Ovary (tissue), 9 donors: ENCODE data around the gene NOL12. TPM values are rescaled to one million over a fixed set of nuclear protein-coding genes. Genes with fewer than 3 reads are reported as not detected.

Experiments used
- DNase-seq, 5 donors: peaks; one replicate each; pipeline ENCODE4 v3.0.0-alpha.2; 2019 to 2020
- H3K27ac ChIP-seq, 2 donors: fragments of 200-600 bp; one replicate each; pipeline versions ENCODE4 v1.5.1 to v1.8.0; 2019 to 2022
- H3K27me3 ChIP-seq: fragments of 200-600 bp; one replicate; pipeline ENCODE4 v1.8.0; 2022
- H3K36me3 ChIP-seq: fragments of 200-600 bp; sonication (generic); one replicate; pipeline ENCODE4 v1.5.1; 2019
- H3K4me1 ChIP-seq: one replicate; pipeline ENCODE4 v1.8.1; 2013; ENCODE audit warnings: mild to moderate bottlenecking, moderate library complexity; ENCODE audit not compliant: insufficient read depth
- H3K4me3 ChIP-seq: fragments of 200-600 bp; sonication (generic); one replicate; pipeline ENCODE4 v1.5.1; 2017
- H3K9me3 ChIP-seq, 2 donors: fragments of 200-600 bp in 1 of 2; sonication (generic) in 1 of 2; one replicate each; pipeline versions ENCODE4 v1.5.1 to v1.8.1; 2013 to 2019; ENCODE audit warnings: mild to moderate bottlenecking in 1 of 2, moderate library complexity in 1 of 2
- EP300 ChIP-seq: sonication (generic); formaldehyde crosslinking; IDR thresholded peaks from one replicate; pipeline ENCODE4 v1.6.1; 2017; ENCODE audit warnings: antibody characterized with exemption
- POLR2A ChIP-seq: fragments of 450-650 bp; IDR thresholded peaks from one replicate; pipeline ENCODE4 v1.6.1; 2017; ENCODE audit warnings: antibody characterized with exemption, mild to moderate bottlenecking, moderate library complexity
- WGBS, 3 donors: extraction: QIAGEN DNeasy Blood & Tissue Kit in 1 of 3; methylation state at CpG; one replicate each; pipeline versions ENCODE4 v1.1.5 to v1.1.7; 2013 to 2017; 5-methylcytosine and 5-hydroxymethylcytosine counted together
- intact Hi-C, 4 donors: fragments of 100-400 bp; cut with DNase I; formaldehyde crosslinking; loops; one replicate each; pipeline versions ENCODE4 v1.11.0 to v1.15.1; 2022 to 2023
- polyA plus RNA-seq, 2 donors: library from polyadenylated mRNA; stranded (reverse); fragments of 200-250 nt in 1 of 2; fragments of 350-450 nt in 1 of 2; fragmentation: Illumina TruSeq in 1 of 2; extraction: RNeasy Lipid Tissue Mini Kit (QIAGEN cat#74804) in 1 of 2; gene quantifications; one replicate each; pipeline ENCODE4 v1.2.3, GENCODE V29; 2013 to 2014
- total RNA-seq, 7 donors: library from RNA; depleted of rRNA in 2 of 7; stranded (reverse); fragments of >200 nt in 2 of 7; fragmentation: NEBNext Ultra II Directional in 3 of 7; extraction: Animal tissue kit (Norgen Biotek cat#: 25700) in 3 of 7; gene quantifications; one replicate each; pipeline versions ENCODE4 v1.1.0 to v1.2.4, GENCODE V29; 2016 to 2023
- TF ChIP-seq, protein P1 (sequence below), 3 donors: fragments of 450-650 bp in 2 of 3; fragments of 200-600 bp in 1 of 3; IDR thresholded peaks; one replicate each; pipeline versions ENCODE4 v1.5.1 to v1.8.0; 2016 to 2022; ENCODE audit warnings: antibody characterized with exemption in 3 of 3, mild to moderate bottlenecking in 1 of 3
- donor health status: DM: no; HTN: no; CAD: no; lungs with moderate emphysema.
- donor health status: DM: no; HTN: no; CAD: no.
- donor health status: Bipolar disorder and iron deficiency.
- donor health status: DM: yes; HTN: yes; CAD: no.
- donor health status: DM: no; HTN: no; CAD: no.
- donor health status: DM: yes; HTN: yes; CAD: no.

NOL12 gene
- total and polyA plus RNA-seq, 9 donors = 7.6 to 36.0 (median 20.0) TPM

DNA sequence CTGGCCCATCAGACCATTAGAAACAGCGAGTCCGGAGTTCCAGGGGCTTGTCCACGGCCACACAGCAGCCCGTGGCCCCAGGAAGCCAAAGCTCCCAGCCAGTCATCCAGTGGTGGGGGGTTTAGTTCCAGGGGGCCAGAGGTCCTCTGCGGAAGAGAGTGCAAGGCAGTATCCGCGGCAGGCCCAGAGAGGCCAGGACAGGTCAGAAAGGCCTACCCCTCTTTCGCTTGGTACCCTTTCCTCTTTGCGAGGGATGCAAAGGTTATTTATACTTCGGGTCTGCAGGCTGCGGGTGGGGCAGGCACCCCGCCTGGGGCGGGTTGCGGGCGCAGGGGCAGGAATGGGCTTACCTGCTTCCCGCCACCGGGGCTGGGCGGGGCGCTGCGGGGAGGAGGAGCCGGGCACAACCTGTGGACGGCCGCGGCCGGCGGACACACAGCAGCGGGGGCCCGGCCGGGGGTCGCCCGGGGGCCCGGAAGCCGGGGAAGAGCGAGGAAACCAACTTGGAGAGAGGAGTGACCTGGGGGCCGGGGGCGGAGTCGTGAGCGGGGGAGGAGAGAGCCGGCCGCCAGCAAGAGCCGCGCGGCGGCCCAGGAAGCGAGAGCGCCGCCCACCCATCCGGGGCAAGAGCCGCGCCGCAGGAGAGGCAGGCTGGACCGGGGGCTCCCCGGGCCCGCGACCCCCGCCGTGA is 46.9 kb upstream of the NOL12 start, which contains the start of gene SH3BP1:
SH3BP1 (plus strand) TSS at position 600 of the 691 bp plus-strand sequence. CDS start 119 bp downstream, outside the sequence.
- Histone ChIP-seq H3K27me3 (no peaks in the 10 kb centered on the region), H3K9me3 (no peaks in the 10 kb centered on the region), H3K4me3 (peak within 1 kb of the TSS; percentile 47), H3K36me3 (no peaks in the 10 kb centered on the region), H3K27ac (peak within 1 kb of the TSS; percentile 59 to 75), H3K4me1 (peaks cover 9% of the 10 kb centered on the region)
- peak in 4 of 5 donors; percentile 60 to 81 (median 68) for DNase-seq
- WGBS, 3 donors = 6 to 26% (median 9%) methylated on average over 14 to 57 of the region's 57 CpGs
- intact Hi-C loops = no loop called here
- TF ChIP-seq POLR2A (no peak), EP300 (no peak)
- TF ChIP-seq, protein P1, sequence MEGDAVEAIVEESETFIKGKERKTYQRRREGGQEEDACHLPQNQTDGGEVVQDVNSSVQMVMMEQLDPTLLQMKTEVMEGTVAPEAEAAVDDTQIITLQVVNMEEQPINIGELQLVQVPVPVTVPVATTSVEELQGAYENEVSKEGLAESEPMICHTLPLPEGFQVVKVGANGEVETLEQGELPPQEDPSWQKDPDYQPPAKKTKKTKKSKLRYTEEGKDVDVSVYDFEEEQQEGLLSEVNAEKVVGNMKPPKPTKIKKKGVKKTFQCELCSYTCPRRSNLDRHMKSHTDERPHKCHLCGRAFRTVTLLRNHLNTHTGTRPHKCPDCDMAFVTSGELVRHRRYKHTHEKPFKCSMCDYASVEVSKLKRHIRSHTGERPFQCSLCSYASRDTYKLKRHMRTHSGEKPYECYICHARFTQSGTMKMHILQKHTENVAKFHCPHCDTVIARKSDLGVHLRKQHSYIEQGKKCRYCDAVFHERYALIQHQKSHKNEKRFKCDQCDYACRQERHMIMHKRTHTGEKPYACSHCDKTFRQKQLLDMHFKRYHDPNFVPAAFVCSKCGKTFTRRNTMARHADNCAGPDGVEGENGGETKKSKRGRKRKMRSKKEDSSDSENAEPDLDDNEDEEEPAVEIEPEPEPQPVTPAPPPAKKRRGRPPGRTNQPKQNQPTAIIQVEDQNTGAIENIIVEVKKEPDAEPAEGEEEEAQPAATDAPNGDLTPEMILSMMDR (IDR thresholded peaks at IDR 0.05) = no peak

- TF ChIP-seq EP300 (no peak), POLR2A (no peak)
- TF ChIP-seq, protein P1 (IDR thresholded peaks at IDR 0.05) = no peak
- peak in 1 of 5 donors; percentile 35 for DNase-seq
- H3K36me3 ChIP-seq = no peaks in the 10 kb centered on the region
- intact Hi-C loops = loop anchor here (5.0 to 10.0 kb wide), 4 partner anchors 37 to 155 kb away; partner anchors contain the start of gene LGALS1 (in 1 of the 4)
- H3K27me3 ChIP-seq = no peaks in the 10 kb centered on the region
- 1 to 11% (median 7%) methylated on average over 13 to 27 of the region's 27 CpGs for WGBS, 3 donors
- peak overlapping the region; percentile 59 to 75 for H3K27ac ChIP-seq
- H3K4me3 ChIP-seq = peak overlapping the region; percentile 47
- no peaks in the 10 kb centered on the region for H3K9me3 ChIP-seq
- H3K4me1 ChIP-seq = peaks cover 2% of the 10 kb centered on the region
Measured at GRCh38 chr22:37639771-37640590, 46.2 kb upstream of the NOL12 start.

DNA sequence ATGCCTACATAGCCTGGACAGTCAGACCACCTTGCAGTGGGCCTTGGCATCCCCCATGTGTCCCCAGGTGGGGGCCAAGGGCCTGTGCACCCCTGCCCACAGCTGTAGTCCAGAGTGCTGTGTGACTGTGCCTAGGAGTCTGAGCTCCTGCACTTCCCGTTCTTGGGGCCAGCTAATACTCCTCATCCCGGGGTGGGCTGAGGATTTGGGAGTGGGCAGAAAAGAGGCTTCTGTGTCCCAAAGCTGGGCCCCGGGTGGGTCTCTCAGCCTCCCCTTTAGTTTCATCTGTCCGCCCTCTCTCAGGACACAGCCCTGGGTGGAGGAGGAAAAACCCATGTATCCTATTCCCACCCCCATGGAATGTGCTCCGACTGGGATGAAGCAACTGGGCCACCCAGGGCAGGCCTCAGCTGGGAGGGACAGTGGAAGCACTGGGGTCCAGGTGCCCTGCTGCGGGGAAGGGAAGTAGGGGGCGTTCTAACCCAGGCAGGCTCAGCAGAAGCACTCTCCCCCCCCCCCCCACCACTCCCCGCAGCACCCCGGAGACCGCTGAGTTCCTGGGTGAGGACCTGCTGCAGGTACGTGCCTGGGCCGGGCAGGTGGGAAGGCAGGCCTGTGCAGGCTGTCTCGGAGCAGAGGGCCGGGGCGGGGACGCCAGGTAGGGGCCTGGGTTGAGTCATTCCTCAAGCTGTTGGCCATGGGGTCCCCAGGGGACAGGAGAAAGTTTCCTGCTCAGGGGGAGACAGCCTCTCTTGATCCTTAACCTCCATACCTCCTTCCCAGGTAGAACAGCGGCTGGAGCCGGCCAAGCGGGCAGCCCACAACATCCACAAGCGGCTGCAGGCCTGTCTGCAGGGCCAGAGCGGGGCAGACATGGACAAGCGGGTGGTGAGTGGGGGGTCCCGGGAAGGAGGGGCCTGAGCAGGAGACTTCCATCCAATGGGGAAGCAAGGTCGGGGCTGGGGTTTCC is 45.3 kb upstream of the NOL12 start:
- 60 to 72% (median 66%) methylated on average over 15 to 24 of the region's 24 CpGs for WGBS, 3 donors
- peak in 2 of 5 donors; percentile 36 to 38 for DNase-seq
- Histone ChIP-seq H3K4me1 (peaks cover 2% of the 10 kb centered on the region), H3K4me3 (peak overlapping the region; percentile 47), H3K36me3 (no peaks in the 10 kb centered on the region), H3K27ac (no peak overlapping the region), H3K27me3 (no peaks in the 10 kb centered on the region), H3K9me3 (no peaks in the 10 kb centered on the region)
- intact Hi-C loops = loop anchor here (5.0 to 10.0 kb wide), 4 partner anchors 36 to 154 kb away; partner anchors contain the start of gene LGALS1 (in 1 of the 4)
- no peak for TF ChIP-seq EP300
- TF ChIP-seq POLR2A = no peak
- TF ChIP-seq, protein P1 (IDR thresholded peaks at IDR 0.05) = no peak
